ENCODE measurements around the gene IL10RA. TPM values are rescaled to one million over a fixed set of nuclear protein-coding genes. Genes with fewer than 3 reads are reported as not detected.
"Not testable (repeated sequence)": the region's sequence is repeated elsewhere in the genome, so short reads cannot be mapped to it uniquely, and the experiment has no call there.

Gene IL10RA
- 0.09 TPM in 1 of 2 replicates, not detected in the other for total RNA-seq

DNA sequence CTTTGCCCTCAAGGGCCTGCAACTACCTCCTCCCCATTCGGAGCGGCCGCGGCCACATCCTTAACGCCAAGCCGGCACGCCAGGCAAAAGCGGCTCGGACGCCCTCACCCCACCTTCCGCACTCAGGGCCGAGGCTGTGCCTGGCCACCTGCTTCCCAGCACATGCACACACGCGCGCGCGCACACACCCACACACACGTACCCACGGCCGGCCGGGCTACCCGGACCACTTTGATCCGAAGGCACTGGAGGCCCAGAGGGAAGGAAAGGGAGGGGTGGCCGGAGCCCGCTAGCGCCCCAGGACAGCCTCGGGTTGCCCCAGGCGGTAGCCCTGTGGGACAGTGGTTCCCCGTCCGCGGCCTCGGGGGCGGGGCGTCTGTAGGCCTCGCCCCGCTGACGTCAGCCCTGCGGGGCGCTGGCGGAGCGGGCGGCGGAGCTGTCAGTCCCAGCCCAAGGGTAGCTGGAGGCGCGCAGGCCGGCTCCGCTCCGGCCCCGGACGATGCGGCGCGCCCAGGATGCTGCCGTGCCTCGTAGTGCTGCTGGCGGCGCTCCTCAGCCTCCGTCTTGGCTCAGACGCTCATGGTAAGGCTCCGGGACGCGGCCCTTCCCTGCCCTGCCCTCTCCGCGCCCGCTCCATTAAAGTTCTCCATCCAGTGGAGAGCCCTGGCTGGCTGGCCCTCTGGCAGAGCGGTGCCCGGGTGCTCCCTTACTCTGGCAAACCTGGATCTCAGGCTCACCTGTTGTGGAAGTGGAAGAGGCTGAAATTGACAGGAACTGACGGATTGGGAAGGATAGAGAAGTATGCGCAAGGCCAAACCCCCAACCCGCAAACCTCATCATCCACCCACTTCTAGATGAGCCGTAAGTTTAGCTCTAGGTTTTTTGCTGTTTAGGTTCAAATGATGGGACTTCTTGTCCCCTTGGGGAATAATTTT, at the start of gene IL10RA:
Gene IL10RA (plus strand): TSS at position 442 of the 935 bp plus-strand sequence. CDS start 74 bp downstream, at position 516.
- DNase-seq = peak; percentile 60

DNA sequence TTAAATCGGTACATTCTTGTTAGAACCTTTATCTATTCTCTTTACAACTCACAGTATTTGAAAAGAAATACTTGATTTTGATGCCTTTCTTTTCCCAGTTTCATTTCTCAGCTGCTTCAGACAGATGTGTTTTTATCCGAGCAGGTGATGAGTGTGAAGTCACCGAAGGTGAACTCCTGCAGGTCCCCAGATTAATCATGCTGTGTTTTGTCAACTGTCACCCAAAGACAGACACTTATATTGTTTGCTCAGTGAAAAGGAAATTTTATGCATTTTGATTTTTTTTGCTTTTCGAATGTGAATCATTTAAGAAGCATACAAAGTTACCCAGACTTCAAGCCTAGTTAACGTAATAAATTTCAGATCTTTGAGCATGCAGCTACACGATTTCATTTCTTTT, 49.2 kb upstream of the IL10RA start:
- DNase-seq = no peak

DNA sequence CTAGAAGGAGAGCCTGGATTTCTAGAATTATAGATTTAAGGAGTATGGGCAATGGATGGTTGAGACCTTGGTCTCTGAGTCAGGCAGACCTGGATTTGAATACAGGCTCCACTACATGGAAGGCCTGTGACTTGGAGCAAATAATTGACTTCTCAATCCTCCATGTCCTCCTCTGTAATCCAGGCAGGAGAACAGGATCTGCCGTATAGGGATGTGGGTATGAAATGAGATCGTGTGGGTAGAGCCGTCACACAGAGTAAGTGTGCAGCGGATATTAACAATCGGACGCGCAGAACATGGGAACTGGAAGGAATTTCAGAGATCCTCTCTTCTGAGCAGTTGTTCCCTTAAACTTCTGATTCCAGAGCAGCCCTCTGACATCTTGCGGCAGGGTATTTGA, 45.5 kb upstream of the IL10RA start:
- DNase-seq = no peak

DNA sequence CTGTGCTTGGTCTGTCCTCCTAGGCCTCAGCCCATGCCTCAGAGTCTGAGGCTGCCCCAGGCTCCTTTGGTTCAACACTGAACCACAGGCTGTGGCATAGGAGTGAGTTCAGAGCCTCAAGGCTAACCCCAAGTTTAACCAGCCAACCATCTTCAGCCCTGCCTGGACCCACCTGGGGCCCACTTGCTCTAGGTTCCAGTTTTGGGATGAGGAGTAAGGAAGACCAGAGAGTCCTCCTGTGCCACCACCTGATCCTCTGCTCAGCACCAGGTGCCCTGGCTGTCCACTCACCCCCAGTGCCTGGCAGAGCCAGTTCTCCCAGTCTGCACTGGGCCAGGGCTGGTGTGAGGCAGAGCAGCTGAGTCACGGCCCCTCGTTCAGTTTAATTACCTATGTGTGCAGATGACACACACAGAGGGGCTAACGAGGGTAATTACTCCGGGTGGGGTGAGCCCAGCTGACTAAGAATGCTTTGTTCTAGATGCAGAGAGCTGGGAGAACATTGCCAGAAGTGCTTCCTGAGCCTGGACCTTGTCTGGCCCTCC, 45.0 kb upstream of the IL10RA start:
- DNase-seq = no peak

DNA sequence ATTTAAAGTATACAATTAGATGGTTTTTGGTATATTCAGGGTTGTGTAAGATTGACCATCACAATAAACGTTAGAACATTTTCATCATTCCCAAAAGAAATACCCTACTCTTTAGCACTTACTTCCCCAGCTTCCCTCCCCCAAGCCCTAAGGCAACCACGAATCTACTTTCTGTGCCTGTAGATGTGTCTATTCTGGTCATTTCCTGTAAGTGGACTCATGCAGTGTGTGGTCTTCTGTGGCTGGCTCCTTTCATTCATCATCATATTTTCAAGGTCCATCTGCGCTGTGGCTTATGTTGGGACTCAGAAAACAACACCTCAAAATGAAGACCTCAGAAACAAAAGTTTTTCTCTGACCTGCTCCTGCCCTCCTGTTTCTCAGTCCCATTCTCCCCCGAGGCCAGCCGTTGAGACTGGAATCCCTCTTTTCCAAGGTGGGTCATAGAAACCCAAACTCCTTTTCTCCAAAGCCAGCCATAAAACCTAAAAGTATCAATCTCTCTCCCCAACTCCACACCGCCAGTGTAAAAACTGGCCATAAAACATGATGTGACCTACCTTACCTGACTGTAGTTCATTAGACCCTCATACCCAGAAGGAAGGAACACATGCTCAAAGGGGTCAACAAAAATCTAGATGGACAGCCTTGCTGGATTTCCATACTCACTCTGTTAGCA, 44.1 kb upstream of the IL10RA start:
- no peak for DNase-seq

DNA sequence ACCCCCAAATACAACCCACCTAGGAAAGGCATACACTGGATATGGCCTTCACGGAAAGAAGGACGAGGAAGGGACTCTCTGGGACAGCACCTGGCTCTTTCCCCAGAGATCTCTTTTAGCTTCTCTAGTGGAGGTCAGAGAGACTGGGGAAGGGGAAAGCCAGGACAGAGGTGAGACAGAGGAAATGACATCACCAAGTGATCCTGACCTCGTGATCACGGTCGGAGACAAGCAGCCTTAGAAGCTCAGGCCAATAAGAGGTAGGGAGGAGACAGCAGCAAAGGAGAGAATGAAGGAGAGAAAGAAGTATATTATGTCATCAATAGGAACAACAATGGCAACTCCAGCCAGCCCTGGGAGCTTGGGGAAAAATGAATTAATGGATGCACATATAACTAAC, 41.6 kb upstream of the IL10RA start:
- DNase-seq = peak; percentile 12

DNA sequence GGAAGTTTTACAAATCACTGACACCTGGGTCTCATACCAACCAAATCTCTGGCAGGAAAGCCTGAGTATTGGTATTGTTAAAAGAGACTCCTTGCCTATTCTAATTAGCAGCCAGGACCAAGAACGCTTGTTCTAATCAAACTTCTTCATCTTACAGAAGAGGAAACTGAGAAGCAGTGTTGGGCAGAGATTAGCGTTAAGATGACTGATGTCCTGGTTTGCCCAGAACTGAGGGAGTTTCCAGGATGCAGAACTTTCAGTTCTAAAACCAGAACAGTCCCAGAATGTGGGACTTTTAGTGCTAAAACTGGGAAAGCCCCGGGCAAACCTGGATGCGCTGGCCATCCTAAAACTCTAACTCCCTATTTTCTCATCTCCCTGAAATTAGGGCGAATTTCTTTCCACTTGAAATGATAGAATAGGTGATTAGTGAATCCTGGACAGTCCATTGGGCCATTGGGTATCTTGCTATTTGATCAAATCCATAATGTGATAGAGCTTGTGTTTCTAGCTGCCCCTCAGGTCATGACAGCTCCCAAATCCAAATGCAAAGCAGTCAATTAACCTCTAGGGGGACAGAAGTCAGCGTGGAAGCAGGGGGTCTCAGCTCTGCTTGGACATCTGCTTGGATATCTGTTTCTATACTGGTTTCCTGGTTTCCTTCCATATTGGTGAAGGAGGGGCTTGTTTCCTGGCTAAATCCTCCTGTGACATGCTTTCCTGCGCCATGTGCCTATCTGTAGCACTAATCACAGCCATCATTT, 41.0 kb upstream of the IL10RA start:
- peak; percentile 28 for DNase-seq

DNA sequence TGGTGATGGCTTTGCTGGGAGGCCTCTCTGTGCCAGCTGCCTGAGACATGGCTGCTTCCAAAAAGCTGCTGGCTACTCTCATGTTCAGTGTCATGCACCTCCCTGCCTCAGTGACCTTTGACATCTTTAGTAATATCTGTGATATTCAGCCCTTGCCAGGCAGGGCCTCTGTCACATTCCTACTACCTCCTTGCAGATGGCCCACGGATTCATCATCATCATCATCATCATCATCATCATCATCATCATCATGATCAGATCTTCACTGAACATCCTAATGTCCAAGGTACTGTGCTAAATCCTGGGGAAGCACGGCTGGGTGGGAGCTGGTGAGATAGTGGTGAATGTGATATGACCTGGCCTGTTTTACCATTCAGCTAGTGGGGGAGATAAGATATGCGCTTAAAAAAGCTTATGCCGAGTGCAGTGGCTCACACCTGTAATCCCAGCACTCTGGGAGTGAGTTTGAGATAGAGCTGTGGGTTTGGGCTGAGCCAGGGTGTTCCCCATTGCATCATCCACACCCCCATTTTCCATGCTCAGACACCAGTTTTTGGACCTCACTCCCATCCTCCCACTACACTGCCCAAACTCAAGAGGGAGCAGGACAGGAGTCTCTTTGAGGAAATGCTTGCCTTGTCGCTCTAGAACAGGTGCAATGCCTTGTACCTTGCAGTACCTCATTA, 39.9 kb upstream of the IL10RA start:
- DNase-seq = no peak

DNA sequence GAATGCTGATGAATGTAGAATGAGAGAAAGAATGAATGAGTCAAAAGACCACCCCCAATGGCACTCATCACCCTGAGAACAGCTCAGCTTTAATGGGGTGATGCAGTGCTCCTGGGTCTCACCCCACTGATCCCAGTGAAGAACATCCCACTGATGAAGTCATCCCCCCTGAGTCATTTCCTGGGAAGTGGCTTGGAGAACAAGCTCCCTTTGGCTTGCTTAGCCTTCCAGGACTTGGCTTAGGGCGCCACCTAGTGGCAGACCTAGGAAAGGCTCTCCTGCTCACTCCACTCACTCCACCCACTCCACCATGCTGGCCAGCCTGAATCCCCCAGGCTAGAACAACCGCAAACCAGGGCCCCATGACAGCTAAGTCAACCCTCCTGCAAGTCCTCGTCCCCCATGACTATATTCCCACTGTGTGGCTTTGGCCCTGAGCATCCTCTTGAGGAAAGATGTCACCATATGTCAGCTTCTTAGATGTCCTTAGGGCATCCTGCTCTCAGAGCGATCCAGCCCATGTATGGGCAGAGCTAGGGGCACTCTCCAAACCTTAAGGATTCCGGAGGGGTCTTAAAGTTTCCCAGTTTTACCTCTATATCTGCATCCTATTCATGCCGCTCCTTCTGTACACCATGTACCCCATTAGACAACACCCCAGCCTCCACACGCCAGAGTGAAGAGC, 39.2 kb upstream of the IL10RA start:
- DNase-seq = peak; percentile 94

DNA sequence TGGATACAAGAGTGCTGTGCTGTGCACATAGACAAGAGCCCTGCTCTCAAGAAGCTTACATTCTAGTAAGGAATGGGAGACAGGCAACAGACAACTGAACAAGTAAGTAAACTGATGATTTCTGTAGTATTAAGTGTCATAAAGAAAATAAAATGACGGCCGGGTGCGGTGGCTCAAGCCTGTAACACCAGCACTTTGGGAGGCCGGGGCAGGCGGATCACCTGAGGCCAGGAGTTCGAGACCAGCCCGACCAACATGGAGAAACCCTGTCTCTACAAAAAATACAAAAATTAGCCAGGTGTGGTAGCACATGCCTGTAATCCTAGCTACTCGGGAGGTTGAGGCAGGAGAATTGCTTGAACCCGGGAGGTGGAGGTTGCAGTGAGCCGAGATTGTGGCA, 38.4 kb upstream of the IL10RA start:
- DNase-seq = not testable (repeated sequence)

DNA sequence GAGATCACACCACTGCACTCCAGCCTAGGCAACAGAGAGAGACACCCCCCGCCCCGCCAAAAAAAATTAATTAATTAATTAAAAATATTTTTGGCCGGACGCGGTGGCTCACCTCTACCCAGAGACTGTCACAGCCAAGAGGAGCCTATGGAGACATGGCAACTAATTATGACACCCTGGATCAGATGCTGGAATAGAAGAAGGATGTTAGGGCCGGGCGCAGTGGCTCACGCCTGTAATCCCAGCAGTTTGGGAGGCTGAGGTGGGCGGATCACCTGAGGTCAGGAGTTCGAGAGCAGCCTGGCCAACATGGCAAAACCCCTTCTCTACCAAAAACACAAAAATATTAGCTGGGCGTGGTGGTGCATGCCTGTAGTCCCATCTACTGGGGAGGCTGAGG, 37.7 kb upstream of the IL10RA start:
- not testable (repeated sequence) for DNase-seq

DNA sequence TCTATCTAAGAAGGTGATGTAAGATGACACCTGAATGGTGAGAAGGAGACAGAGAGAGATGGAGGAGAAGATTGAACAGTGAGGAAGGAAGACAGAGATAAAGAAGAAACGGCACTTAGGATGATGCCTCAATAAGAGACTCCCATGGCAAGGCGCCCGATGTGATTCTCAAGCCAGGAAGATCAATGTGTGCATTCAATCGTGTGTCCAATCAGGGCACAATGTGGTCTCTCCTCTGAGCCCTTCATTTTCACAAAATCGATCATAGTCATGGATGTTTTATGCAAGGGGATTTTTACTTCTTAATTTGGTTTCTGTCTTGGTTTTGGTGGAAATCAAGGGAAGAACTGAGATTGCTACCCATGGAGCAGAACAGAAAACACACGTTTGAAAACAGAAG, 37.1 kb upstream of the IL10RA start:
- no peak for DNase-seq

DNA sequence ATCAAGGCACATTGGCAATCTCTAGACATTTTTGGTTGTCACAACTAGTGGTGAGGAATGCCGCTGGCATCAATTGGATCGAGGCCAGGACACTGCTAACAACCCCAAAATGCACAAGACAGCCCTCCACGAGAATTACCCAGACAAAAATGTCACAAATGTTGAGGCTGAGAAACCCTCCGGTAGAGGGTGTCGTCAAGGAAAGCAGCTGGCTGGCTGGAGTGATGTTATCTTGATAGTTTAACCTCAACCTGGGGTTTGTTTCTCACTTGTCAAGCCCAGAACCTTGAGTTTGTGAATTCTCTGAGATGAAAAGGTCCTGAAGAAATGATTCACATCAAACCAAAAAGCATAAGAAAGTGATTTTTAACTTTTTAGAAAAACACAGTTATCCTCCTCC, 35.9 kb upstream of the IL10RA start:
- DNase-seq = no peak

DNA sequence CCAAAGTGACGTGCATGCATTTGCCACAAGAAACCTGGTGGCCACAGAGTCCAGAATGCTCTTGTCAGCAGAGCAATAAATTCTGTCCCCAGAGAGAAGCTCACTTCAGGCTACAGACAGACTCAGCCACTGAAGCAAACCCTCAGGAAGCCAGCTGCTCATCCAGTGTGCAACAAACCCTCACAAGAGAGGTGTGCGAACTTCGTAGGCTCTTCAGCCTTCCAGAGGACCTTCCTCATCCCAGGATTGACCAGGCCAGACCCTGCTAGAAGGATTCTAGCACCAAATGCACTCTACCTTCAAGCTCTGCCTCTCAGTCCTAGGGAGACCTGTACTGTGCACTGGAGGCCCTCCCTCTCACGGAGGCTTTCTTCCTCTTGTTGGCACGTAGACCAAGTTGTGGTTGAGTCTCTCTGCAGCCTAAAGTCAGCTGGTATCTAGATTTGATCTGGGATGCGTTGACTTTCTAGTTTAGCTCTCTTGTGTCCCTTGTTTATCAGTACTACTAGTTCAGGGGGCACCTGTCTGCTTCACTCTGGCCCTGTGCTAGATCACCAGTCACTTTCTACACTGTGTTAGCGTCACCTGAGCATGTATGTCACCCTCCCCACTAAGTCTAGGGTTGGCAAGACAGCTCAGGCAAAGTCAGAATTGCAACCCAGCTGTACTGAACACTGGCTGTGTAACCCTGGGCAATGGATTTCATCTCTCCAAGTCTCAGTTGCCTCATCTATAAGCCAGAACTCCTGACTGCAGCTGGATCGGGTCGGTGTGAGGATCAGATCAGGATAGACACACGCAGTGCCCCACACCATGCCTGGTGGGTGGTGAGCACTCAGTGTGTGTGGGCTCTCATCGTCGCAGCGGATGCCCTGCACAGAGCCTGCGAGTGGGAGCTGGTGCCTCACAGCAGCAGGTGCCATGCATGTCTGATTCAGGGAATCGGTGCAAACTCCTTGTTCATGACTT, 34.9 kb upstream of the IL10RA start:
- DNase-seq = no peak

DNA sequence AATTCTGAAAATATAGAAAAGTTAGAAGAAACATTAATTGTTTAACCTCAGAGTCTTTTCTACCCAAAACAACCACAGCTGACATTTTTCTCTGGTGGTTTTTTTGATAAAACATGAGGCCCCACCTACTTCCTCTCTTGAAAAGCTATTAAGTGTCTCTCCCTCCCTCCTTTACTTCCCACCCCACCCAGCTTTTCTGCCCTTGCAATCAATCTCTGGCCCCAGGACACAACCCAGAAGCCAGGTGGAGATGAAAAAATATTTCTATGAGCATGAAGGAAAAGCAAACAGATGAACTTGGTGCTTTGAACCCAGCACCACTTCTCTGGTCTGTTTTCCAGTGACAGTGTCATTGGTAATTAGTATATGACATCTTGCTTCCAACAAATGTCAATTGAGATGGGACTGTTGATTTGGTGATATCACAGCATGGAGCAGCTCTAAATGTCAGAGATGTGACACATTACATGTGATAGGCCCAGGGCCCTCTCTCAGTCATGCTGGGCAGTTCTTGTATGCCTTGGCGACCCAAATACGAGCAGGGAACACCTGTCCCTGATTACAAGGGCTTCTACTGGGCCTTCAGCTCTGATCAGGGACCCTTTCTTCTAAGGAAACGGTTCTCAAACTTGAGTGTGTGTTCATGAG, 33.0 kb upstream of the IL10RA start:
- DNase-seq = no peak

DNA sequence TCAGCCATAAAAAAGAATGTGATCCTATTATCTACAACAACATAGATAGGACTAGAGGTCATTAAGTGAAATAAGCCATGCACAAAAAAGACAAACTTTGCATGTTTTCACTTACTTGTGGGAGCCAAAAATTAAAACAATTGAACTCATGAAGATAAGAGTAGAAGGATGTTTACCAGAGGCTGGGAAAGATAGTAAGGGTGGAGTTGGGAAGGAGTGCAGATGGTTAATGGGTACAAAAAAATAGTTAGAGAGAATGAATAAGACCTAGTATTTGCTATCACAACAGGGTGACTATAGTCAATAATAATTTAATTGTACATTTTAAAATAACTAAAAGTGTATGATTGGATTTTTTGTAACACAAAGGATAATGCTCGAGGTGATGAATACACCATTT, 27.2 kb upstream of the IL10RA start:
- no peak for DNase-seq

DNA sequence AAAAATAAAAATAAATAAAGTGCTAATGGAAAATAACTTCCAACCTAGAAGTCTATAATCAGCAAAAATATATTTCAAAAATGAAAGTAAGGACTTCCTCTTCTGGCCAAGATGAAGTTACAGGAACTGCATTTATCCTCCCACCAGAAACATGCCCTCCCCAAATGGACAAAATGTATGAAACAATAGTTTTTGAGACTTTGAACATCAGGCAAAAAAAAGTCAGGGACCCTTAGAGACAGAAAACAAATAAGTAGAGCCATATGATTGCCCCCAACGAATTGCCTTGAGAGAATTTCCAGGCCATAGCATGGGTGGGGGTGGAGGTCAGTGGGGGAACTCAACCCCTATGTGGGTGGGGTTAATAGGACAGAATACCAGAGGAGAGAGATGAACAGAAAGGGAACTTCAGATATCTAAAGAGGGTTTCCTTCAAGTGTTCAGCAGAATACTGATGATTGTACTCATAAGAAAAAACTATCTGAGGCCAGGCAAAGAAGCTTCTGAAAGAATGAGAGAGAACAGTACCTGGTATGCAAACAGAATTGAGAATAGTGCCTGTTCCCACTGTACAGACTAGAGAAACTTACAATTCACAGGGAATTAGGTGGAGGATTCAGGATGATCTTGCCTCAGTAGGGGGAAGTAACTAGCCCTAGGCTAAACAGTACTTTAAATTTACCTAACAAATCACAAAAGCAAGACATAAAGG, 26.6 kb upstream of the IL10RA start:
- DNase-seq = no peak

DNA sequence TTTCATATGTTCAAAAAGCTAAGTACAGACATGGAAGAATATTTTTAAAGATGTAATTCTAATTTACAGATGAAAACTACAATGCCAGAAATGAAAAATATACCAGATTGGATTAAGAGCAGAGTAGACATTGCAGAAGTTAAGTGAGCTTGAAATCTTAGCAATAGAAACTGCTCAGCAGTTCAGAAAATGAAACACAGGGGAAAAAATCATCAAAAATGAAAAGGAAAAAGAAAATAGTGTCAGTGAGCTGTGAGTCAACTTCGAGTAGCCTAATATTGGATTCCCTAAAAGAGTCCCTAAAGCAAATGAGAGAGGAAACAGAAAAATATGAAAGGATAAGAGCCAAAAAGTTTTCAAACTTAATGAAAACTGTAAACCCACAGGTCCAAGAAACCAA, 25.8 kb upstream of the IL10RA start:
- DNase-seq = no peak

DNA sequence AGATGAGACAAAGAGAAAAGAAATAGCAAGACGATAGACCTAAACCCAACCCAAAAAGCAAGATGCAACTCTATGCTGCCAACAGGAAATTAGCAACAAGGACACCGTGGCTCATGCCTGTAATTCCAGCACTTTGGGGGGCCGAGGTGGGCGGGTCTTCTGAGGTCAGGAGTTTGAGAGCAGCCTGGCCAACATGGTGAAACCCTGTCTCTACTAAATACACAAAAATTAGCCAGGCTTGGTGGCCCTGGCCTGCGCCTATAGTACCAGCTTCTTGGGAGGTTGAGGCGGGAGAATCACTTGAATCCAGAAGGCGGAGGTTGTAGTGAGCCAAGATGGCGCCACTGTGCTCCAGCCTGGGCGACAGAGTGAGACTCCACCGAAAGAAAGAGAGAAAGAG, 24.3 kb upstream of the IL10RA start:
- no peak for DNase-seq
